GM19043 (cell line): ENCODE results near the gene PPP3CA.

Experiments
- ATAC-seq: cut with Tn5 transposase; IDR thresholded peaks from one replicate; pipeline ENCODE4 v1.9.1; 2021; ENCODE audit warnings: low read depth; ENCODE audit not compliant: unreplicated experiment

PPP3CA gene

GRCh38 chr4:100982345-100982744, 365.0 kb downstream of the PPP3CA start:
- ATAC-seq, result no peak

GRCh38 chr4:100981447-100982204, 365.7 kb downstream of the PPP3CA start:
- no peak for ATAC-seq

- ATAC-seq, result no peak
Observed at GRCh38 chr4:100979736-100980135, 367.6 kb downstream of the PPP3CA start.

GRCh38 chr4:100977746-100978397, 369.5 kb downstream of the PPP3CA start:
- no peak for ATAC-seq

- ATAC-seq, result no peak
Observed at GRCh38 chr4:100977274-100977673, 370.1 kb downstream of the PPP3CA start.
